RWPE1 (cell line): Measurements from ENCODE around the gene REEP3.

Source experiments
- CTCF ChIA-PET: fragments of 350-600 bp; sonication (Branson Sonifier 250); formaldehyde crosslinking; extraction: SDS; loops from one replicate; lab custom pipeline; 2021; lab: Yijun Ruan, JAX
- POLR2A ChIA-PET: fragments of 400-600 bp; formaldehyde crosslinking; extraction: SDS; loops from one replicate; lab custom pipeline; 2020; ENCODE audit warnings: antibody characterized with exemption; ENCODE audit not compliant: low non-redundant PET; lab: Yijun Ruan, JAX
- DNase-seq: peaks from one replicate; pipeline ENCODE4 v3.0.0; 2012; ENCODE audit warnings: low spot score
- H3K27ac ChIP-seq: fragments of 450-650 bp; 2 replicates; pipeline ENCODE4 v1.5.1; 2017
- CTCF ChIP-seq: fragments of 450-650 bp; conservative IDR thresholded peaks from 2 replicates; pipeline ENCODE4 v1.5.1; 2017; ENCODE audit warnings: low read depth, mild to moderate bottlenecking

The REEP3 gene

GRCh38 chr10:63629363-63630084 is 108.3 kb downstream of the REEP3 start:
- H3K27ac ChIP-seq: peak overlapping the region; percentile 100
- POLR2A ChIA-PET: interaction anchor here (1.5 kb wide), 1 partner anchor 108 kb away, joined by 3 read pairs; the partner anchor contains the start of gene REEP3
- DNase-seq: peak; percentile 95
- TF ChIP-seq CTCF: peak; percentile 83
- CTCF ChIA-PET: interaction anchor here (0.6 to 1.3 kb wide), 17 partner anchors 48 to 462 kb away, joined by 3 to 12 read pairs (median 3); partner anchors contain the start of gene JMJD1C

- H3K27ac ChIP-seq: peak overlapping the region; percentile 100
- CTCF ChIA-PET: interaction anchor here (0.6 to 1.7 kb wide), 7 partner anchors 90 to 464 kb away, joined by 3 to 8 read pairs (median 4); no protein-coding TSS in a partner anchor
- no peak for TF ChIP-seq CTCF
- POLR2A ChIA-PET: interaction anchor here (0.6 to 1.0 kb wide), 4 partner anchors 88 to 404 kb away, joined by 3 to 8 read pairs (median 4); no protein-coding TSS in a partner anchor
- DNase-seq: peak; percentile 88
These were observed 109.1 kb downstream of the REEP3 start for GRCh38 chr10:63630085-63630930.

GRCh38 chr10:63630931-63631680 is 109.9 kb downstream of the REEP3 start:
- POLR2A ChIA-PET: interaction anchor here (0.6 to 1.0 kb wide), 4 partner anchors 88 to 447 kb away, joined by 3 to 4 read pairs (median 4); no protein-coding TSS in a partner anchor
- H3K27ac ChIP-seq: peak overlapping the region; percentile 100
- DNase-seq: no peak
- no peak for TF ChIP-seq CTCF
- CTCF ChIA-PET: interaction anchor here (0.5 to 1.7 kb wide), 7 partner anchors 89 to 1195 kb away, joined by 3 to 8 read pairs (median 4); no protein-coding TSS in a partner anchor

GRCh38 chr10:63631991-63632390 is 110.8 kb downstream of the REEP3 start:
- no peak overlapping the region for H3K27ac ChIP-seq
- ChIA-PET POLR2A (no interaction called here), CTCF (interaction anchor here (0.6 to 0.7 kb wide), 2 partner anchors 475 to 484 kb away, joined by 3 read pairs; no protein-coding TSS in a partner anchor)
- TF ChIP-seq CTCF: no peak
- no peak for DNase-seq

- TF ChIP-seq CTCF: peak; percentile 16; the same call in 1 of the 2 replicates
- no peak overlapping the region for H3K27ac ChIP-seq
- DNase-seq: peak; percentile 23
- ChIA-PET POLR2A (no interaction called here), CTCF (interaction anchor here (0.5 to 0.8 kb wide), 5 partner anchors 18 to 467 kb away, joined by 3 to 6 read pairs (median 3); no protein-coding TSS in a partner anchor)
These were observed 112.7 kb downstream of the REEP3 start for GRCh38 chr10:63633677-63634487.
